GM21717 (cell line): Measurements from ENCODE around the gene CWC22.
A peak's percentile ranks its signal among the peaks of the same experiment; 100 is the strongest.
"Not testable (repeated sequence)": the region's sequence is repeated elsewhere in the genome, so short reads cannot be mapped to it uniquely, and the experiment has no call there.

Source experiments
- ATAC-seq: cut with Tn5 transposase; IDR thresholded peaks from one replicate; pipeline ENCODE4 v1.9.1; 2021; ENCODE audit warnings: mild to moderate bottlenecking, moderate library complexity; ENCODE audit not compliant: unreplicated experiment

Gene CWC22

DNA sequence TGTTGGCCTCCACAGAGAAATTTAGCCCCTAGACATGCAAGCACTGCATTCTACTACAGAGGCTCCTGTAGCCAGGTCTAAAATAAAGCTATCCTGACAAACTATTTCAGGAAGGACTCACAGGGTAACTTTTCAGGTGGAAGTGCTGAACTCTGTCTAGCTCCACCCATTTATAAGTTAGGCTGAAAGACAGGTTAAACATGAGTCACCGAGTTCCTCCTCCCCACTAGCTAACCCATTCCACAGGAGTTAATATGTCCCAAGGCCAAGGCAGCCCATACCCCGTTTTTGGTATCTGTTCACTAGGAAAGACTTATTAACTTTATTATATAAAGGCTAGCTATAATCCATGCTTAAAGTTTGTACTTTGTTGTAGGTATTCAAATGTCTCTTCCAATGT, 3.5 kb downstream of the CWC22 start:
- no peak for ATAC-seq

DNA sequence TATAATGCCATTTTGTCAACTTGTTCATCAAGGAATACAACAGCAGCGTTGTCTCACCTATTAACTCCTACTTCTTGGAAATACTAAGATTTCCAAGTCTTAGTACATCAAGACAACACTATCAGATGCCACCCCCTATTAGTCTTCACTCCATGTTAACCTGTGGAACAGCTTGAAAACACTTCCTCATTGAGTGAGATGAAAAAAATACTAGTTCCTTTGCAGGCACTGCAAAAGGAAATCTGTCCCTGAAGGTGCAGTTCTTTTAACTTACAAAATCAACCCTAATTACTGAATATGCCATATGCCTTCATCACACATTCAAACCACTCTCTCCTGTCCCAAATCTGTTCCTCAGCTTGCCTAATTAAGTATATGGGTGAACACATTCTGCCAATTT, 4.0 kb downstream of the CWC22 start:
- no peak for ATAC-seq

DNA sequence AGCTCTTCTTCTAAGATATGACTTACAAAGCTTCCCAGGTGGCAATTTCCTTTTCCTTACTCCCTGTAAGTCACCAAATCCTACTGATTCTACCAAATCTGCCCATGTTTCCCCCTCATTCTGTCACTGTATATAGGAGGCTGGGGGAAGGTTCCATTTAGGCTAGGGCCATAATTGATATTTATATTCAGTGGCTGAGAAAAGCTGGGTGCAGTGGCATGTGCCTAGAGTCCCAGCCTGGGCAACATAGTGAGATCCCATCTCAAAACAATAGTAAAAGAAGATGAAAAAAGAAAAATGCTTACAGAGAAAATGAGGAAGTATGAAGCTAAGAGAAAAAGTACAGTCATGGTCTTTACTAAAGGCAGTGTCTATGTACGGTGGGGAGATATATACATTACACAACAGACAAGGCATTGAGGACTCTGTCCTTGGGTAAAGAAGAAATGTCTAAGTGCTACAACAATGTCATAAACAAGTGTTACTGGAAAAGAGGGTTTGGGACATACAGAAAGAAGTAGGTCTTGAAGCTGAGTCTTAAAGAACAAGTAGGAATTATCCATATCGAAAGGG, 4.8 kb downstream of the CWC22 start:
- no peak for ATAC-seq

DNA sequence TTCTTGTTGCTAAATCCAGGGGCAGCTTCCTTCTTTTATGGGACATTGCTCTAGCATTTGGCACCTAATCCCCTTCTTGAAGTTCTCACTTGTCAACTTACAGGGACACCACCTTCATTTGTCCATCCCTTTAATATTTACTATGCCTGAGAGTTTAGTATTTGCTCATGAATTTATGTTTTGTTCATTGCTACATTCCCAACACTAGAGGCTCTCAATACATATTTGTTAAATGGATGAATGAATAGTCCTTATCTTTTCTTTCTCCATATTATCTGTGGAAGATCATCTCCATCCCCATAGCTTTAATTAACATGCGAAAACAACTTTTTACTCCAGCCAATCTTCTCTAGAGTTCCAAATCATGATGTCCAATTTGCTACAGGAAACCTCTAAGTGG, 5.4 kb downstream of the CWC22 start:
- no peak for ATAC-seq

DNA sequence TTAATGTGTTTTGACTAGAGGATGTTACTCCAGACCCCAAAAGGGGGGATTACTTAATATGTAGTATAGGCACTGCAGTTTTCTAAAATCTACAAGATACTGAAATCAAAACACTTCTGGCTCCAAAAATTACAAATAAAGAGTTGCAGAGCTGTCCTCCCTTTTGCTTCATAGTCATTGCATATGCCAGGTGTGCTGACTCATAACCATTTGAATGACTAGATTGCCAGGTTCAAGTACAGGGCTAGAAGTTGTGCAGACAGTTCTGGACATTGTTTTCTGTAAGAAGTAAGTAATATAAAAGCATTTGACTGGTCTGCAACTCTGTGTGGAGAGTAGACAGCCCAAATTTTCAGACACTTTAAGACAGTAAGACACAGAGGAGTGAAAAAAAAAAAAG, 6.7 kb downstream of the CWC22 start:
- no peak for ATAC-seq

DNA sequence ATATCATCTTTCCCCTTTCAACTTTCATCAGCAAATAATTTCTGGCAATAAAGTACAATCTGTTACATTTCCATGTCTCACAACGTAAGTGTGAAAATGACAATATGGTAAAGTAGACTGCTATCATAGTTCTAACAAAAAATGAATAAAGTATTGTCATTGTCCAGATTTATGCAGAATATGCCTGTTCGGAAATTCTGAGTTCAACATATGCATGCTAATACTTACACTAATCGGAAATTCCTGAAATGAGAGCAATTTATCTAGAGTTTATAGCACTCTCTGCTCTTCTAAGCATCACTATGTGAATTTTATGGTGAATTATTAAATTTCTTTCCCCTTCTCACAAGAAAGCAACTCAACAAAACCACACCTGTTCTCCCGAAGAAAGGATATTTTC, 8.1 kb downstream of the CWC22 start:
- ATAC-seq, result no peak

- ATAC-seq, result peak; percentile 62
These were observed 11.2 kb downstream of the CWC22 start for GRCh38 chr2:179995741-179996515.

DNA sequence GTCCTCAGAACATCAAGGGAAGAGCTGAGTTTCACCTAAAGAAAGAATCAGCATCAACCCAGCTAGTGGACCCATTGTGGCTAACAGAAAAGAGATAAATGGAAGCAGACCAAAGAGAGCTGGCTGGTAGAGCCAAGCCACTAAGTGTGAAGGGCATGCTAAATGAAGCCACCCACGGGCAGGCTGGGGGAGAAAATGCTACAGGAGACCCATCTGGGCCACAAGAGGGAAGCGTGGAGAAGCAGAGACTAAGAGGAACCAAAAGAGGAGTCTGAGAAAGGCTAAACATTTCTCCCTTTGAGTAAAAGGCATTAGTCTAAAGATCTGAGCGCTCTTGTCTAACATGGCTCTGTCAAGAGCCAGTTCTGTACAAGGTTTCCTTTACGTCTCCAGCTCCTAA, 15.8 kb downstream of the CWC22 start:
- peak; percentile 56 for ATAC-seq

DNA sequence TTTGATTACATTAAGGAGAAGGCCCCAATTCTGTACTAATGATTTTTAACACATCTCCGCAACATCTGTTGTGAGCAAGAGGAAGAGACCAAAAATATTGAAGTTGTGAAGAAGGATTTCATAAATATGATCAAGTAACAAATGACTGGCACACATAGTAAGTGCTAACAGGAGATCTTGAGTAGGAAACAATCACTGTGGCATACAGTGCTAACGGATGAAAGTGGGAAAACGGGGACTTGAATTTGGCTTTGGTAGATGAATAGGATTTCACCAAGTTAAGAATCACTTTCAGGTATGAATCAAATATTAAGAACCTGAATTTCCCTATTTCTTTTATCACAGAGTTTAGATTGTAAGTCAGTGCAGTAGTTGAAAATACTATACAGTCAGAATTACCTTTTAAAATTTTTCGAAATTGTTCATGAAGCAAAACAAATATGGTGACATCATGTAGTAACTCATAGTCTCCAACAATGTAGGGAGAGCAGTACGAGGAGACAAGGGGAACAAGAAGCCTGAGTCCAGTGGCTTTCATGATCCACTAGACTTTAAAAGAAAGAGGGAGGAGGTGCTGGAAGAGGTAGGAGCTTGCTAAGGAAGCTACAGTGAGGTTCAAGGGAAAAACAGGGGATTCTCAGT, 16.3 kb downstream of the CWC22 start:
- ATAC-seq, result no peak

DNA sequence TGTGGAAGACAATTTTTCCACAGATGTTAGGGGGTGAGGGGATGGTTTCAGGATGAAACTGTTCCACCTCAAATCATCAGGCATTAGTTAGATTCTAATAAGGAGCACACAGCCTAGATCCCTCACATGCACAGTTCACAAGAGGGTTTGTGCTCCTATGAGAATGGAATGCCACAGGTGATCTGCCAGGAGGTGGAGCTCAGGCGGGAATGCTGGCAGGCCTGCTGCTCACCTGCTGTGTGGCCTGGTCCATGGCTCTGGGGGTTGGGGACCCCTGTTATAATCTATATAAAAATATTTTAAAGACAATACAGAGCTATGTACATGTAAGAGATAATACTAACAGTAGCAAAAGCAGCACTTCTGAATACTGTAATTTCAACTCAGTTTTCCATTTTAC, 19.2 kb downstream of the CWC22 start:
- ATAC-seq, result no peak

DNA sequence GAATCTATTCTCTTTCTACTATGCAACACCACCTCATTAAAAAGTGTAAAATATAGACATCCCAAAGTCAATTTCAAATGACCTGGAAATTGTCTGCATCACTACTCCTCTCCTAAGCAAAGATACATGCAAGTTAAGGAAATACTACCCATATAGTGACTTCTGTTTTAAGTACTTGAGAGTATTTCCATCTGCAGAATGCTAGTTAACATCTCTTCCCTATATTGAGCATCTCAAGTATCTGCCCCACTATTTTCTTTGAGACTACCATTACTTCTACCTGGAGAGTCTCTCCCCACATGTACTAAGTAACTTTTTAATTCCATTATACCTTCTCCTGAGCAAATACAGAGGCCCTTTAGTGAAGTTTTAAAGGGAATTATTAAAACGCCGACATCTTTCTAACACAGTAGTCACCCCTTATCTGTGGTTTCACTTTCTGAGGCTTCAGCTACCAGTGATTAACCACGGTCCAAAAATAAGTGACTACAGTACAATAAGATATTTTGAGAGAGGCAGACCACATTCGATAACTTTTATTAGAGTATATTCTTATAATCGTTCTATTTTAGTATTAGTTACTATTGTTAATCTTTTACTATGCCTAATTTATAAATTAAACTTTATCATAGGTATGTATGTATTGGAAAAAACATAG, 21.8 kb downstream of the CWC22 start:
- peak; percentile 98 for ATAC-seq

DNA sequence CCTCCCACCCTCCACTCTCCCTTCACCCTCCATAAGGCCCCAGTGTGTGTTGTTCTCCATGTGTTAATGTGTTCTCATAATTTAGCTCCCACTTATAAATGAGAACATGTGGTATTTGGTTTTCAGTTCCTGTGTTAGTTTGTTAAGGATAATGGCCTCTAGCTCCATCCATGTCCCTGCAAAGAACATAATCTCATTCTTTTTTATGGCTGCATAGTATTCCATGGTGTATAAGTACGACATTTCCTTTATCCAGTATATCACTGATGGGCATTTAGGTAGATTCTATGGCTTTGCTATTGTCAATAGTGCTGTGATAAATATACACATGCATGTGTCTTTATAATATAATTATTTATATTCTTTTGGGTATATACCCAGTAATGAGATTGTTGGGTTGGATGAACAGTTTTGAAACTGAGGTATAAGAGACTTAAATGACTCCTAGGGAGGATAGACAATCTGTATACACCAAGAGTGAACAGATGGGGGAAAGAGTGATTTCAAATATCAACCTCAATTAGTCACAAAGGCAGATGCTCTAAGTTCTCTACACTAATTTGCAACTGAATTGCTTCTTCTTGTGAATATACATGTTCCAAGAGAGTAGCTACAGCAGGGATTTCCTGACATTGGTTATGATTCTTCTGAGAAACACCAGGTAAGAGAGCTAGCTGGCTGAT, 23.7 kb downstream of the CWC22 start:
- no peak for ATAC-seq

GRCh38 chr2:179981085-179981484, 26.0 kb downstream of the CWC22 start:
- no peak for ATAC-seq

DNA sequence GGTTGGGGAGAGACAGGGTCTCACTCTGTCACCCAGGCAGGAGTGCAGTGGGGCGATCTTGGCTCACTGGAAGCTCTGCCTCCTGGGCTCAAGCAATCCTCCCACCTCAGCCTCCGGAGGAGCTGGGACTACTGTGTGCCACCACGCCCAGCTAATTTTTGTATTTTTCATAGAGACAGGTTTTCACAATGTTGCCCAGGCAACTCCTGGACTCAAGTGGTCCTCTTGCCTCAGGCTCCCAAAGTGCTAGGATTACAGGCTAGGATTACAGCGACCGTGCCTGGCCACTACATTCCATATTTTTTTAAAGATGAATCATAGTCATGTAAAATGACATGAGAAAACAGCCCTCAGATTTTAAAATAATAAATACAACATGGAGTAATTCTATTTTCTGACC, 32.3 kb downstream of the CWC22 start:
- no peak for ATAC-seq

- ATAC-seq, result no peak
These were observed 40.2 kb downstream of the CWC22 start for GRCh38 chr2:179966778-179967394.

GRCh38 chr2:179965291-179966258, 41.5 kb downstream of the CWC22 start:
- ATAC-seq, result no peak

DNA sequence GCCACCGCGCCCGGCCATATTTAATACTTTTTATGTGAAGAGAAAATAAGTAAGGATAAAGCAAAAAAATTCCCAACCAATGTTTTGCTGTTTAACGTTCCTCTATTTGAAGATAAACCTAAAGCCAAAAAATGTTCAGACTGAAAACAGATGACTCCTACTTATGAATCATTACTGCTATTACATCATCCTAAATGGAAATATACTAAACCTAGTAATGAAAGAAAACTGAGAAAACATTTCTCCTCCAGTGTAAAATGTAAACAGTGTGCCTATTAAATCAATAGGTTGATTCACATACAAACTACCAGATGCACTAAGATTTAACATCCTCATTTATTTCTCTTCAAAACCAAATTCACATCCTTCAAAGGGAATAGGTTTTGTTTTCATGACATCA, 43.5 kb downstream of the CWC22 start:
- ATAC-seq, result no peak

DNA sequence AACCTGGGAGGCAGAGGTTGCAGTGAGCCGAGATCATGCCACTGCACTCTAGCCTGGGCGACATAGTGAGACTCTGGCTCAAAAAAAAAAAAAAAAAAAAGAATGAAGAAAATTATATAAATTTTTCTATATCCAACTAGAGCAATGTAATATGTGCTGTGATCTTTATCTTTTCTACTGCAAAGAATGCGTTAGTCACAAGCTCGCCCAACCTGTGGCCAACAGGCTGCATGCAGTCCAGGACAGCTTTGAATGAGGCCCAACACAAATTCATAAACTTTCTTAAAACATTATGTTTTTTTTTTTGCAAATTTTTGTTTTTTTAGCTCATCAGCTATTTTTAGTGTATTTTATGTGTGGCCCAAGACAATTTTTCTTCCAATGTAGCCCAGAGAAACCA, 48.8 kb downstream of the CWC22 start:
- ATAC-seq, result not testable (repeated sequence)

GRCh38 chr2:179954026-179954425, 53.1 kb downstream of the CWC22 start:
- ATAC-seq, result no peak

GRCh38 chr2:179953359-179953758, 53.7 kb downstream of the CWC22 start:
- ATAC-seq, result no peak
